Fibroblast of lung (primary cell): ENCODE measurements around the gene VPS41.

Experiments used
- EZH2 ChIP-seq: IDR thresholded peaks from 2 replicates; pipeline ENCODE4 v1.5.1; 2012; ENCODE audit warnings: low read length, control low read depth, mild to moderate bottlenecking; ENCODE audit errors: missing control alignments
- TF ChIP-seq, protein P1 (sequence below), 2 donors: IDR thresholded peaks in 1 of 2; conservative IDR thresholded peaks in 1 of 2; 1 replicate in 1 of 2; 2 replicates in 1 of 2; pipeline ENCODE4 v1.5.1; 2011 to 2012; ENCODE audit warnings: low read length in 2 of 2, control low read depth in 1 of 2, inconsistent platforms in 1 of 2, low read depth in 1 of 2, mild to moderate bottlenecking in 1 of 2

DNA sequence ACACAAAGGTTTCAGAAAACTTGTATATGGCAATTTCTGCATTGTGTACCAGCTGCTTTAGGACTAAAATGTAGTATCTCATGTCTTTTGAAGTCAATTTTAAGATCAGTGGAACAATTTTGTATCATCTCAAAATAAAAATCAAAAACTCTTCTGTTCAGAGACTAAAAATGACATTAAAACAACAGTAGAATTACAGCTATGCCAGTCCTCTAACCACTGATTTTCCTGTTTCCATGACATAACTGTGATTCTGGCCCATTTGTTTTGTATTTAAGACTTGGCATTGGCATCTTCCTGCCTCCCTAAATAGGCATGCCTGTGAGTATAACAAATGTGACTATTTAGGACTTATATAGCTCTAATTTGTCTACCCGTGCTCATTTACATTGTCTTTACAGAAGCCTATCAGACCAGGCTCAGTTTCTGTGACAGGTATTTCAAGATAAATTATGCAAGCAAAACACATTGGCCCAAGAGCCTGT lies 29.1 kb upstream of the VPS41 start:
- TF ChIP-seq, protein P1, sequence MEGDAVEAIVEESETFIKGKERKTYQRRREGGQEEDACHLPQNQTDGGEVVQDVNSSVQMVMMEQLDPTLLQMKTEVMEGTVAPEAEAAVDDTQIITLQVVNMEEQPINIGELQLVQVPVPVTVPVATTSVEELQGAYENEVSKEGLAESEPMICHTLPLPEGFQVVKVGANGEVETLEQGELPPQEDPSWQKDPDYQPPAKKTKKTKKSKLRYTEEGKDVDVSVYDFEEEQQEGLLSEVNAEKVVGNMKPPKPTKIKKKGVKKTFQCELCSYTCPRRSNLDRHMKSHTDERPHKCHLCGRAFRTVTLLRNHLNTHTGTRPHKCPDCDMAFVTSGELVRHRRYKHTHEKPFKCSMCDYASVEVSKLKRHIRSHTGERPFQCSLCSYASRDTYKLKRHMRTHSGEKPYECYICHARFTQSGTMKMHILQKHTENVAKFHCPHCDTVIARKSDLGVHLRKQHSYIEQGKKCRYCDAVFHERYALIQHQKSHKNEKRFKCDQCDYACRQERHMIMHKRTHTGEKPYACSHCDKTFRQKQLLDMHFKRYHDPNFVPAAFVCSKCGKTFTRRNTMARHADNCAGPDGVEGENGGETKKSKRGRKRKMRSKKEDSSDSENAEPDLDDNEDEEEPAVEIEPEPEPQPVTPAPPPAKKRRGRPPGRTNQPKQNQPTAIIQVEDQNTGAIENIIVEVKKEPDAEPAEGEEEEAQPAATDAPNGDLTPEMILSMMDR (conservative IDR thresholded peaks at IDR 0.05 in 1 of 2, IDR thresholded peaks at IDR 0.05 in 1 of 2; ENCODE audit: low read depth in 1 of 2, low read length in 2 of 2): no peak
- no peak for TF ChIP-seq EZH2
